Transverse colon (tissue), 3 donors: ENCODE data around the gene FNIP2.
A peak's percentile ranks its signal among the peaks of the same experiment; 100 is the strongest.

Source experiments
- CTCF ChIP-seq, 5 experiments: fragments of 200-600 bp in 3 of 5; fragments of 450-650 bp in 2 of 5; sonication (generic) in 3 of 5; IDR thresholded peaks; 1 replicate in 2 of 5; 2 replicates in 3 of 5; pipeline ENCODE4 v1.5.1; 2016 to 2017; ENCODE audit warnings: antibody characterized with exemption in 5 of 5, inconsistent platforms in 3 of 5, mild to moderate bottlenecking in 2 of 5, moderate library complexity in 1 of 5
- POLR2A ChIP-seq: fragments of 450-650 bp; IDR thresholded peaks from one replicate; pipeline ENCODE4 v1.6.1; 2016; ENCODE audit warnings: antibody characterized with exemption, mild to moderate bottlenecking, moderate library complexity

DNA sequence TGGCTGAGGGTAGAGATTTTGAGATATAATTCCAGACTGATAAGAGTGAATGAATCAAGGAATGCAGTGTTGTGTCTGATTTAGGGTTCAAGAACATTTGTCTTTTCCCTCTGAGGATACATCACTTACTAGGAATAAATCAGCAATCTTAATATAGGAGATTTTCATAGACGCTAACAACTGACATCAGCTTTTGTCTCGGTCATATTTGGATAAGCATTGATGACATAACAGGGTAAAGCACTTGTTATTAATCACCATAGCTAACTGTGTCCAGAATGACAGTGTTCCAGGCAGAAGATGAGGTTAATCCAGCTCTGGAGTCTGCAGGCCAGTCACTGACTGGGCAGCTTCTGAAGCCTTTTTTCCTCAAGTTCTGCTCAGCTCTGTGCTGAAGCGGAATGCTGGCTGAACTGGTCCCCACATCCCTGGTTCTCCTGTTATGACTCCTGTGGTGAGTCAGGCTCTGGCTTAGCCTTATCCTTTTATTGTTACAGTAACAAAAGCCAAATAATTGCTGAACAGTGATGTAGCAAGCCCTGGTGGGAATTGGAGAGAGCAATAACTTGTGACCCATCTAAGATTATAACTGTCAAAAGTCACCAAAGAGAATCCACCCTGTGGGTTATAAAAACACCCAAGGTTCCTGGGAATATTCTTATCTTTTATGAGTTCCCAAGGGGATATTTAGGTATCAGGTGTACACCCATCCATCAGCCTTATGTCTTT is 41.8 kb downstream of the FNIP2 start:
- TF ChIP-seq CTCF (IDR thresholded peaks at IDR 0.05) (no peak), POLR2A (peak; percentile 48)
